ENCODE measurements around the gene MBNL1.

DNA sequence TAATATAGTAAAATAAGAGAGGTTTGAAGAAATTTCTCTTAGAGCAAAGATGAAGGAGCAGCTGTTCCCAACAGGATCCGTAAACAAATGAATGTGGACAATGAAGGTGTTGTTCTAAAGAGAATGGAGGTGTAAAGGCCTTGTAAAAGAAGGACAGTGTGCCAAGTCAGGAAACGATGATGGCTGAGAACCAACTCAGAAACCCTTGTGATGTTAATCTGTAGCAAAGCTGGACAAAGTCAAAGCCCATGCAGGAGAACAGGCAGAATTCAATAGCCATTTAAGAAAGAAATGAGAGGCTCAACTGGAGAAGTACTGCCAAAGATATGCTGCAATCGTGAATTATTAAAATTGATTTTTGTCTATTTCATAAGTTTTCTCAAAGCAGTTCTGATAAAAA is 192.2 kb downstream of the MBNL1 start:
- TF ChIP-seq ELK1 (IDR thresholded peaks at IDR 0.05; ENCODE audit: borderline replicate concordance, low read depth, low read length), result no peak
- no peak for TF ChIP-seq CTCF (conservative IDR thresholded peaks at IDR 0.05; ENCODE audit: low read depth, low read length)
- no peak for TF ChIP-seq SMC3 (IDR thresholded peaks at IDR 0.05; ENCODE audit: low read depth, low read length)
- no peak for TF ChIP-seq BHLHE40 (IDR thresholded peaks at IDR 0.05; ENCODE audit: low read depth, low read length)
- no peak for TF ChIP-seq FOS (IDR thresholded peaks at IDR 0.05; ENCODE audit: low read depth, low read length)
